Mucosa of descending colon (tissue), 3 donors: ENCODE results near the gene ADAMTSL1. TPM values are rescaled to one million over a fixed set of nuclear protein-coding genes. Genes with fewer than 3 reads are reported as not detected.

Source experiments
- ATAC-seq: fragments of 200-7000 bp; cut with Tn5 transposase; one replicate; pipeline ENCODE4 v1.9.1; 2020; ENCODE audit warnings: mild to moderate bottlenecking, moderate library complexity
- DNase-seq, 3 donors: peaks; one replicate each; pipeline ENCODE4 v3.0.0-alpha.2; 2020
- H3K36me3 ChIP-seq: fragments of 200-600 bp; one replicate; pipeline ENCODE4 v1.8.0; 2021; ENCODE audit warnings: low read depth, mild to moderate bottlenecking
- H3K4me1 ChIP-seq: fragments of 200-600 bp; one replicate; pipeline ENCODE4 v1.8.0; 2021; ENCODE audit warnings: low read depth, mild to moderate bottlenecking
- H3K4me3 ChIP-seq: fragments of 200-600 bp; one replicate; pipeline ENCODE4 v1.8.0; 2021; ENCODE audit warnings: mild to moderate bottlenecking
- H3K9me3 ChIP-seq: fragments of 200-600 bp; one replicate; pipeline ENCODE4 v1.8.0; 2021; ENCODE audit warnings: mild to moderate bottlenecking
- intact Hi-C, 2 donors: fragments of 100-400 bp; cut with DNase I in 1 of 2; cut with micrococcal nuclease in 1 of 2; formaldehyde crosslinking; loops; one replicate each; pipeline versions ENCODE4 v1.11.0 to v1.11.1; 2022; cut with DNase I, micrococcal nuclease
- total RNA-seq, 3 donors: library from RNA; stranded (reverse); fragmentation: NEBNext Ultra II Directional in 2 of 3; extraction: Animal tissue kit (Norgen Biotek cat#: 25700) in 2 of 3; gene quantifications; one replicate each; pipeline versions ENCODE4 v1.2.1 to v1.2.4, GENCODE V29; 2021 to 2023
- TF ChIP-seq, protein P1 (sequence below): fragments of 200-600 bp; IDR thresholded peaks from one replicate; pipeline ENCODE4 v1.8.0; 2022; ENCODE audit warnings: antibody characterized with exemption, mild to moderate bottlenecking
- donor health status: DM: no; HTN: no; CAD: no; lungs with moderate emphysema.
- donor health status: DM: no; HTN: no; CAD: no.
- donor health status: DM: no; HTN: yes; CAD: no.

ADAMTSL1 gene
- total RNA-seq, 3 donors from 2014 or later = 10.1 to 32.1 (median 22.6) TPM

DNA sequence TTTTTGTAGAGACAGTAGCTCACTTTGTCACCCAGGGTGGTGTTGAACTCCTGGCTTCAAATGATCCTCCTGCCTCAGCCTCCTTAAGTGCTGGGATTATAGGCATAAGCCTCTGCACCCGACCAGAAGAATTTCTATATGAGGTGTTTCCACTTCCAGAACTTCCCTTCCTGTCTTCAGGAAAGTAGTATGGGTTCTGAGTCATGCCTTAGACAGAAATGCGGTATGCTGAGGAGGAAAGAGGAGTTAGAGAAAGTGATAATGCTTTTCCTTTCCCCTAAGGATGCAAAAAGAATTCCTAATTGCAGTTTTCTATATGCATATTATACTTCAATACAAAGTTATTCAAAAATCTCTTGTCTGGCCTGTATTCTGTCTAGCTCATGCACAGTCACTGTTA, 16.4 kb upstream of the ADAMTSL1 start:
- H3K36me3 ChIP-seq = no peaks in the 10 kb centered on the region
- H3K4me3 ChIP-seq = no peak overlapping the region
- no peak for DNase-seq
- intact Hi-C loops = no loop called here
- TF ChIP-seq, protein P1, sequence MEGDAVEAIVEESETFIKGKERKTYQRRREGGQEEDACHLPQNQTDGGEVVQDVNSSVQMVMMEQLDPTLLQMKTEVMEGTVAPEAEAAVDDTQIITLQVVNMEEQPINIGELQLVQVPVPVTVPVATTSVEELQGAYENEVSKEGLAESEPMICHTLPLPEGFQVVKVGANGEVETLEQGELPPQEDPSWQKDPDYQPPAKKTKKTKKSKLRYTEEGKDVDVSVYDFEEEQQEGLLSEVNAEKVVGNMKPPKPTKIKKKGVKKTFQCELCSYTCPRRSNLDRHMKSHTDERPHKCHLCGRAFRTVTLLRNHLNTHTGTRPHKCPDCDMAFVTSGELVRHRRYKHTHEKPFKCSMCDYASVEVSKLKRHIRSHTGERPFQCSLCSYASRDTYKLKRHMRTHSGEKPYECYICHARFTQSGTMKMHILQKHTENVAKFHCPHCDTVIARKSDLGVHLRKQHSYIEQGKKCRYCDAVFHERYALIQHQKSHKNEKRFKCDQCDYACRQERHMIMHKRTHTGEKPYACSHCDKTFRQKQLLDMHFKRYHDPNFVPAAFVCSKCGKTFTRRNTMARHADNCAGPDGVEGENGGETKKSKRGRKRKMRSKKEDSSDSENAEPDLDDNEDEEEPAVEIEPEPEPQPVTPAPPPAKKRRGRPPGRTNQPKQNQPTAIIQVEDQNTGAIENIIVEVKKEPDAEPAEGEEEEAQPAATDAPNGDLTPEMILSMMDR = no peak
- no peaks in the 10 kb centered on the region for H3K9me3 ChIP-seq
- ATAC-seq = peak; percentile 24
- no peaks in the 10 kb centered on the region for H3K4me1 ChIP-seq

DNA sequence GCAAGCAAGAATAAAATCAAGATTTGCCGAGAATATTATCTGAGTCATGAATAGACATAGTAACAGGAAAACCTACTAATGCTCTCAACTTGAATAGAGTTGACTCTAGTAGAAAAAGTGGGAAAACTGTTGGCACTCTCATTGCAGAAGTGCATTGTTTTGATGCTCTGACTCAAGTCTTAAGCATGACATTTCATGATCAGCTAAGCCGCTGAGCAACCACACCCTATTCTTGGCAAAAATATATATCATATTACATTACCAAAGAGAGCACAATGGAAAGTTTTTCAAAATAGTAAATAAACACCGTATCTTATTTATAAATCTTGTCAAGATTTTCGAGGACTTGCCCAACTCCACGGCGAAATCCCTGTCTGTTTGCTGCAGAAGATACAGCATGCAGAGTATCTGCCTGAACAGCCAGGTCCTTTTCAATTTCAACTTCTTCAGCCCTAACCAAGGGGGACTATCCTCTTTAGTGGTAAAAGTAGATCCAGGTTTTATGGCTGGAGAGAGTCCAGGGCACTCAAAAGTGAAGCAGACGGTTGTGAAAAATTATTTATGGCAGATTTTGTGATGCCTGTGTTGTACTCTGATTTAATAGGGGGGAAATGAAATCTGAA, 13.9 kb upstream of the ADAMTSL1 start:
- ATAC-seq = peak; percentile 10
- DNase-seq = no peak
- no peaks in the 10 kb centered on the region for H3K36me3 ChIP-seq
- TF ChIP-seq, protein P1 = no peak
- no peaks in the 10 kb centered on the region for H3K9me3 ChIP-seq
- intact Hi-C loops = no loop called here
- H3K4me1 ChIP-seq = no peaks in the 10 kb centered on the region
- H3K4me3 ChIP-seq = no peak overlapping the region

DNA sequence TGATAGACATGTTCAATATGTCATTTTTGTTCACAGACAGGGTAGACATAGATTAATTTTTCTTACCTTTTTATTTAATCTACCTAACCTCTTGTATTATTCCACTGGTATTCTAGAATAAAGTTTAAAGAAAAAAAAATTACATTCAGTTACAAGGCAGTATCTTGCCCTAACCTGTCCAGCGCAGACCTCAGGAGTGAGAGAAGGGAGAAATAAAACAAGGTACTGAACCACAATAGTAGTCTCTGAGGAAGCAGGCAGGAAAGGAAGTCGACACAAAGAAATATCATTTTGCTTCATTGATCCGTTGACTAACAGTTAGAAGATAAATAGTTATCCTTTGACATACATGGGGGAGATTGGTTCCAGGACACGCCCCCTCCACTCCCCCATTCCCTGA, 12.5 kb upstream of the ADAMTSL1 start:
- H3K36me3 ChIP-seq = no peaks in the 10 kb centered on the region
- H3K4me1 ChIP-seq = no peaks in the 10 kb centered on the region
- H3K4me3 ChIP-seq = no peak overlapping the region
- TF ChIP-seq, protein P1 = no peak
- ATAC-seq (no peak), DNase-seq (no peak)
- intact Hi-C loops = no loop called here
- no peaks in the 10 kb centered on the region for H3K9me3 ChIP-seq

DNA sequence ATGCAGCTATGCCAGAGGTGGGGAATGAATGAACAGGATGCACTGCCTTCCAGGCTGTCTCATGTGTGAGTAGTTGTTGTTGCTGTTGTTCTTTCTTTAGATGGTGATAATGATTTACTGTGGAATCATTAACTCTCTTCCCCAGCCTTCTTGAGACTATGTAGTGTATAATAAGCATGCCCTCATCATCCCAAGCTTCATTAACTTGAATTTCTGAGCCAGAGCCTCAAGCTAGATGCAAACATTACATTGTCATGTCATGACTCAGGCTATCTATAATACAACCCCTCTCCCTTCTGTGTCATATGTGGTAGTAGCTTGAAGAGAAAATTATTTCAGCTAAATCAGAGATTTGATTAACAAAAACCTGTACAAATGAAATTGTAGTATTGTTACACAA, 10.0 kb upstream of the ADAMTSL1 start:
- Histone ChIP-seq H3K36me3 (no peaks in the 10 kb centered on the region), H3K9me3 (no peaks in the 10 kb centered on the region), H3K4me3 (no peak overlapping the region), H3K4me1 (no peaks in the 10 kb centered on the region)
- intact Hi-C loops = no loop called here
- TF ChIP-seq, protein P1 = no peak
- DNase-seq = no peak
- ATAC-seq = no peak

DNA sequence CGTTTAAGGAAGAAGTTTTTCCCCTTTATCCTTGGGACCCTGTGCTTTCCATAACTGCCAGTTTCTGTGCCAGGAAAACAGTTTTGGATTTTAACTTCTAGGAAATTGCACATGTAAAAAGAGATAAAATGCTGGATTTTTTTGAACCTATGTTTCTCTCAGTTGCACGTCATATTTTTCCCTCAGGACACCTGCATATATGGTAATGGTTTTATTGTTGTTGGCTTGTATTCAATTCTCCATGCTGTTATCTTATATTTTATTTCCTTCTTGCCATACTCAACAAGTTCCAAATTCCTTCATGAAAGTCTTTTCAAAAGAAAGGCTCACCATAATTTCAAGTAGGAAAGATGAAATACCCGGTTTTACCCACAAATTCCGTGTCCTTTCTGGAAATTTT, 7.9 kb upstream of the ADAMTSL1 start:
- ATAC-seq = peak; percentile 71
- H3K4me1 ChIP-seq = no peaks in the 10 kb centered on the region
- intact Hi-C loops = no loop called here
- DNase-seq = no peak
- H3K36me3 ChIP-seq = no peaks in the 10 kb centered on the region
- TF ChIP-seq, protein P1 = no peak
- no peak overlapping the region for H3K4me3 ChIP-seq
- peaks cover 5% of the 10 kb centered on the region for H3K9me3 ChIP-seq

DNA sequence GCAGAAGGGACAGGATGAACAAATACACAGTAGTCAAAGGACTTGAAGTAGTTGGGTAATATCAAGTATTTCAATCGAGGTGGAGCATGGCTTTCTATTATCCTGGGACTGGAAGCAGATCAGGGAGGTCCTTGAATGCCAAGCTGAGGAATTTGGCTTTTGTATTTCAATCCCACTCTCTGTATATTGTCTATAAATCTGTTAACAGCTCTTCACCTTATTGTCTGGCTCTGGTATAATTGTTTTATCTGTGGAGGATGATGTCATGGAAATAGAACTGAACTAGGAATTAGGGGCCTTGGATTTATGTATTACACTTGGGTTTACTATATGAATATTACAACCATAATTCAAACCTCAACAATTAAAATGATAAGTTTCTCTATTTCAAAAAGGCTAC, 6.3 kb upstream of the ADAMTSL1 start:
- ATAC-seq (no peak), DNase-seq (no peak)
- Histone ChIP-seq H3K36me3 (no peaks in the 10 kb centered on the region), H3K9me3 (peaks cover 5% of the 10 kb centered on the region), H3K4me1 (no peaks in the 10 kb centered on the region), H3K4me3 (no peak overlapping the region)
- TF ChIP-seq, protein P1 = no peak
- intact Hi-C loops = no loop called here
